H1 (cell line): ENCODE measurements around the gene IQCM. TPM values are rescaled to one million over a fixed set of nuclear protein-coding genes. Genes with fewer than 3 reads are reported as not detected.

Experiments
- CTCF ChIA-PET: fragments of 300-600 bp; sonication (Branson Sonifier 250); formaldehyde crosslinking; loops from one replicate; lab custom pipeline; 2021; ENCODE audit not compliant: partially characterized antibody; lab: Charles Lee
- POLR2A ChIA-PET: fragments of 300-600 bp; sonication (Branson Sonifier 250); formaldehyde crosslinking; loops from one replicate; lab custom pipeline; 2021; ENCODE audit warnings: inconsistent platforms; ENCODE audit not compliant: partially characterized antibody; lab: Charles Lee
- DNase-seq, 2 experiments: peaks; one replicate each; pipeline versions ENCODE4 v3.0.0 to v3.0.0-alpha.2; 2010 to 2022; ENCODE audit warnings: low spot score in 2 of 2, low read depth in 1 of 2, mixed read lengths in 1 of 2
- FAIRE-seq: peaks from 2 replicates; lab custom pipeline; 2011; peaks lifted over from hg19 to GRCh38; lab: Jason Lieb, UNC
- H2AFZ ChIP-seq: 2 replicates; pipeline ENCODE4 v1.8.1; 2012; ENCODE audit warnings: low read length, inconsistent platforms
- H2AK5ac ChIP-seq: 2 replicates; pipeline ENCODE4 v1.6.1; 2013; ENCODE audit warnings: low read depth, low read length
- H2BK120ac ChIP-seq: replicated peaks from 2 replicates; pipeline ENCODE3; 2013; ENCODE audit warnings: low read depth, low read length, inconsistent platforms
- H2BK12ac ChIP-seq: 2 replicates; pipeline ENCODE4 v1.6.1; 2013; ENCODE audit warnings: low read depth, low read length
- H2BK15ac ChIP-seq: 2 replicates; pipeline ENCODE4 v1.6.1; 2013; ENCODE audit warnings: low read length
- H2BK20ac ChIP-seq: 2 replicates; pipeline ENCODE4 v1.6.1; 2013; ENCODE audit warnings: low read length
- H2BK5ac ChIP-seq: 2 replicates; pipeline ENCODE4 v1.6.1; 2013; ENCODE audit warnings: low read depth, low read length
- H3K14ac ChIP-seq: 2 replicates; pipeline ENCODE4 v1.6.1; 2013; ENCODE audit warnings: inconsistent platforms; ENCODE audit not compliant: insufficient read length
- H3K18ac ChIP-seq: 2 replicates; pipeline ENCODE4 v1.6.1; 2013; ENCODE audit warnings: low read length; ENCODE audit errors: extremely low read depth
- H3K23ac ChIP-seq: 2 replicates; pipeline ENCODE4 v1.6.1; 2013; ENCODE audit warnings: inconsistent platforms; ENCODE audit not compliant: insufficient read length
- H3K23me2 ChIP-seq: 2 replicates; pipeline ENCODE4 v1.6.1; 2013; ENCODE audit warnings: low read depth, low read length
- H3K27ac ChIP-seq: 2 replicates; pipeline ENCODE4 v1.6.1; 2011; ENCODE audit warnings: low read depth, low read length, inconsistent platforms
- H3K27me3 ChIP-seq, 4 experiments: replicated peaks in 1 of 4; 1 replicate in 1 of 4; 2 replicates in 3 of 4; pipeline versions ENCODE4 v1.6.1 to v1.8.1; 2011 to 2013; ENCODE audit warnings: low read length in 3 of 4, mild to moderate bottlenecking in 3 of 4, inconsistent platforms in 2 of 4, mixed read lengths in 2 of 4, moderate library complexity in 1 of 4; ENCODE audit not compliant: control insufficient read depth in 3 of 4, insufficient read depth in 3 of 4; ENCODE audit errors: extremely low read depth in 1 of 4
- H3K36me3 ChIP-seq, 4 experiments: 2 replicates each; pipeline versions ENCODE4 v1.6.1 to v1.8.1; 2011 to 2013; ENCODE audit warnings: mild to moderate bottlenecking in 4 of 4, low read length in 3 of 4, moderate library complexity in 2 of 4, control low read depth in 1 of 4, inconsistent platforms in 1 of 4; ENCODE audit not compliant: insufficient read depth in 4 of 4, control insufficient read depth in 2 of 4
- H3K4ac ChIP-seq: replicated peaks from 2 replicates; pipeline ENCODE3; 2013; ENCODE audit warnings: low read length, low read depth, mixed read lengths, inconsistent platforms; ENCODE audit not compliant: insufficient read length
- H3K4me1 ChIP-seq, 4 experiments: replicated peaks in 1 of 4; 1 replicate in 1 of 4; 2 replicates in 3 of 4; pipeline versions ENCODE4 v1.6.1 to v1.8.1; 2011 to 2013; ENCODE audit warnings: low read length in 3 of 4, inconsistent platforms in 2 of 4, mixed read lengths in 1 of 4; ENCODE audit not compliant: insufficient read depth in 4 of 4, control insufficient read depth in 3 of 4
- H3K4me2 ChIP-seq, 2 experiments: 2 replicates each; pipeline versions ENCODE4 v1.6.1 to v1.8.1; 2011 to 2013; ENCODE audit warnings: low read depth in 2 of 2, low read length in 2 of 2, control low read depth in 1 of 2, inconsistent platforms in 1 of 2, mild to moderate bottlenecking in 1 of 2; ENCODE audit not compliant: insufficient read depth in 1 of 2
- H3K4me3 ChIP-seq, 4 experiments: fragments of 200-600, 300-600 bp in 1 of 4; sonication (generic), shearing (Covaris generic), sonication (Bioruptor Twin) in 1 of 4; 2 replicates each; pipeline versions ENCODE4 v1.5.1 to v1.8.1; 2011 to 2016; ENCODE audit warnings: low read length in 4 of 4, low read depth in 3 of 4, control low read depth in 2 of 4, inconsistent platforms in 2 of 4, mild to moderate bottlenecking in 2 of 4, mixed read lengths in 1 of 4, moderate library complexity in 1 of 4; ENCODE audit not compliant: insufficient read depth in 2 of 4; ENCODE audit errors: extremely low read depth in 1 of 4
- H3K56ac ChIP-seq: replicated peaks from 2 replicates; pipeline ENCODE3; 2013; ENCODE audit warnings: low read depth, mild to moderate bottlenecking, mixed read lengths, low read length, inconsistent platforms; ENCODE audit not compliant: insufficient read length
- H3K79me1 ChIP-seq: 2 replicates; pipeline ENCODE4 v1.6.1; 2013; ENCODE audit warnings: low read depth, low read length, control low read depth
- H3K79me2 ChIP-seq, 2 experiments: 2 replicates each; pipeline versions ENCODE4 v1.6.1 to v1.8.1; 2012 to 2013; ENCODE audit warnings: low read length in 2 of 2, mild to moderate bottlenecking in 2 of 2, inconsistent platforms in 1 of 2; ENCODE audit not compliant: insufficient read depth in 2 of 2, control insufficient read depth in 1 of 2
- H3K9ac ChIP-seq, 4 experiments: replicated peaks in 1 of 4; 1 replicate in 1 of 4; 2 replicates in 3 of 4; pipeline versions ENCODE4 v1.6.1 to v1.8.1; 2011 to 2013; ENCODE audit warnings: low read depth in 3 of 4, low read length in 3 of 4, control low read depth in 2 of 4, mild to moderate bottlenecking in 2 of 4, moderate library complexity in 2 of 4, inconsistent platforms in 1 of 4; ENCODE audit errors: extremely low read depth in 1 of 4
- H3K9me3 ChIP-seq, 2 experiments: 2 replicates each; pipeline versions ENCODE4 v1.6.1 to v1.8.1; 2012 to 2013; ENCODE audit warnings: mild to moderate bottlenecking in 2 of 2, moderate library complexity in 2 of 2, control low read depth in 1 of 2, inconsistent platforms in 1 of 2, low read depth in 1 of 2, low read length in 1 of 2, mixed read lengths in 1 of 2; ENCODE audit not compliant: insufficient read depth in 2 of 2
- H4K20me1 ChIP-seq, 2 experiments: replicated peaks in 1 of 2; 2 replicates each; pipeline versions ENCODE3 to v1.8.1; 2011 to 2013; ENCODE audit warnings: inconsistent platforms in 2 of 2, low read length in 2 of 2, mild to moderate bottlenecking in 1 of 2; ENCODE audit not compliant: insufficient read depth in 2 of 2, control insufficient read depth in 1 of 2
- H4K5ac ChIP-seq: 2 replicates; pipeline ENCODE4 v1.6.1; 2013; ENCODE audit warnings: low read length, low read depth, mixed read lengths, inconsistent platforms; ENCODE audit not compliant: insufficient read length
- H4K8ac ChIP-seq: 2 replicates; pipeline ENCODE4 v1.8.0; 2013; ENCODE audit warnings: mild to moderate bottlenecking, moderate library complexity, low read length, inconsistent platforms; ENCODE audit not compliant: insufficient read depth; ENCODE audit errors: extremely low read depth
- H4K91ac ChIP-seq: replicated peaks from 2 replicates; pipeline ENCODE3; 2013; ENCODE audit warnings: low read length, mixed read lengths, inconsistent platforms; ENCODE audit not compliant: insufficient read length
- CBX8 ChIP-seq: fragments of 300-800, 300-1000 bp; sonication (generic); IDR thresholded peaks from 2 replicates; pipeline ENCODE4 v1.7.1; 2016; ENCODE audit warnings: low read depth, low read length, borderline replicate concordance
- EP300 ChIP-seq, 2 experiments: IDR thresholded peaks; 1 replicate in 1 of 2; 2 replicates in 1 of 2; pipeline ENCODE4 v1.6.1; 2011 to 2012; ENCODE audit warnings: low read depth in 2 of 2, low read length in 2 of 2, mild to moderate bottlenecking in 2 of 2, borderline replicate concordance in 1 of 2, inconsistent platforms in 1 of 2, moderate library complexity in 1 of 2
- EZH2 ChIP-seq: fragments of 200-600 bp; sonication (generic); IDR thresholded peaks from 2 replicates; pipeline ENCODE4 v1.7.1; 2012; ENCODE audit warnings: low read depth, mild to moderate bottlenecking, moderate library complexity, low read length, inconsistent platforms; ENCODE audit not compliant: severe bottlenecking
- GTF2F1 ChIP-seq: IDR thresholded peaks from 2 replicates; pipeline ENCODE4 v1.6.1; 2012; ENCODE audit warnings: low read depth, low read length, improper control_type of control experiment, borderline replicate concordance
- JUND ChIP-seq: IDR thresholded peaks from 2 replicates; pipeline ENCODE4 v1.6.1; 2011; ENCODE audit warnings: mild to moderate bottlenecking, improper control_type of control experiment, low read length
- POU5F1 ChIP-seq: IDR thresholded peaks from 2 replicates; pipeline ENCODE4 v1.6.1; 2011; ENCODE audit warnings: low read depth, mild to moderate bottlenecking, low read length, moderate library complexity
- RBBP5 ChIP-seq: IDR thresholded peaks from 2 replicates; pipeline ENCODE4 v1.7.1; 2012; ENCODE audit warnings: low read depth, mild to moderate bottlenecking, inconsistent platforms, low read length, moderate library complexity, borderline replicate concordance
- SIX5 ChIP-seq: IDR thresholded peaks from 2 replicates; pipeline ENCODE4 v1.6.1; 2011; ENCODE audit warnings: mild to moderate bottlenecking, low read depth, low read length
- SRF ChIP-seq: IDR thresholded peaks from 2 replicates; pipeline ENCODE4 v1.6.1; 2011; ENCODE audit warnings: mild to moderate bottlenecking, low read depth, low read length, moderate library complexity
- TAF1 ChIP-seq: IDR thresholded peaks from 2 replicates; pipeline ENCODE4 v1.6.1; 2011; ENCODE audit warnings: mild to moderate bottlenecking, low read depth, low read length
- TCF12 ChIP-seq: IDR thresholded peaks from 2 replicates; pipeline ENCODE4 v1.6.1; 2011; ENCODE audit warnings: low read depth, mild to moderate bottlenecking, low read length
- polyA plus RNA-seq, 7 experiments: library from polyadenylated mRNA; depleted of rRNA in 3 of 7; stranded (reverse) in 5 of 7; unstranded in 2 of 7; fragments of >200 nt in 5 of 7; fragments of 200-250 nt in 2 of 7; gene quantifications; 1 replicate in 5 of 7; 2 replicates in 1 of 7; 4 replicates in 1 of 7; pipeline versions ENCODE4 v1.2.1 to v1.2.3, GENCODE V29; 2011 to 2013; ENCODE audit warnings: missing spikeins in 2 of 7, mixed read lengths in 2 of 7
- total RNA-seq: library from RNA; stranded (reverse); fragmentation: NEBNext Ultra II Directional; extraction: Animal tissue kit (Norgen Biotek cat#: 25700); gene quantifications from 2 replicates; pipeline ENCODE4 v1.2.1, GENCODE V29; 2021
- TF ChIP-seq, protein P1 (sequence below): IDR thresholded peaks from 2 replicates; pipeline ENCODE4 v1.6.1; 2012; ENCODE audit warnings: inconsistent platforms
- TF ChIP-seq, protein P2 (sequence below), 3 experiments: IDR thresholded peaks; 1 replicate in 2 of 3; 2 replicates in 1 of 3; pipeline versions ENCODE4 v1.5.1 to v1.6.1; 2011; ENCODE audit warnings: low read length in 3 of 3, mild to moderate bottlenecking in 3 of 3, inconsistent platforms in 2 of 3, low read depth in 1 of 3, moderate library complexity in 1 of 3; ENCODE audit not compliant: insufficient read depth in 1 of 3; ENCODE audit errors: control extremely low read depth in 1 of 3

The IQCM gene
- total and polyA plus RNA-seq, 2 of the 8 experiments (the other 6 are each of a cell fraction or from before 2014, with no cell fraction given) = not detected

GRCh38 chr4:149719357-149719756 lies 96.3 kb downstream of the IQCM start:
- Histone ChIP-seq H3K4ac (no peak overlapping the region), H2AFZ (no peak overlapping the region), H4K5ac (no peak overlapping the region), H3K27ac (no peak overlapping the region), H2BK20ac (no peak overlapping the region), H3K18ac (no peak overlapping the region), H3K79me2 (no peaks in the 10 kb centered on the region), H3K9me3 (no peaks in the 10 kb centered on the region), H3K56ac (no peak overlapping the region), H4K20me1 (no peaks in the 10 kb centered on the region), H2AK5ac (no peak overlapping the region), H4K8ac (no peak overlapping the region), H3K79me1 (no peaks in the 10 kb centered on the region), H3K36me3 (no peaks in the 10 kb centered on the region), H2BK15ac (no peak overlapping the region), H3K27me3 (no peaks in the 10 kb centered on the region), H3K23me2 (no peaks in the 10 kb centered on the region), H3K4me3 (no peak overlapping the region), H2BK5ac (no peak overlapping the region), H3K9ac (no peak overlapping the region), H3K4me1 (no peaks in the 10 kb centered on the region), H4K91ac (no peak overlapping the region), H2BK120ac (no peak overlapping the region), H2BK12ac (no peak overlapping the region), H3K4me2 (no peak overlapping the region), H3K23ac (no peak overlapping the region), H3K14ac (no peak overlapping the region)
- no peak for DNase-seq
- FAIRE-seq = no peak
- ChIA-PET CTCF (interaction anchor here (1.1 kb wide), 1 partner anchor 29 kb away, joined by 3 read pairs; no protein-coding TSS in a partner anchor), POLR2A (no interaction called here)
- TF ChIP-seq TAF1 (no peak), SIX5 (no peak), GTF2F1 (no peak), EP300 (IDR thresholded peaks at IDR 0.05; ENCODE audit: borderline replicate concordance in 1 of 2, low read depth in 2 of 2, low read length in 2 of 2) (no peak), RBBP5 (no peak), JUND (no peak), CBX8 (no peak), POU5F1 (no peak), TCF12 (no peak), EZH2 (no peak), SRF (no peak)
- TF ChIP-seq, protein P1, sequence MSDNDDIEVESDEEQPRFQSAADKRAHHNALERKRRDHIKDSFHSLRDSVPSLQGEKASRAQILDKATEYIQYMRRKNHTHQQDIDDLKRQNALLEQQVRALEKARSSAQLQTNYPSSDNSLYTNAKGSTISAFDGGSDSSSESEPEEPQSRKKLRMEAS = no peak
- TF ChIP-seq, protein P2, sequence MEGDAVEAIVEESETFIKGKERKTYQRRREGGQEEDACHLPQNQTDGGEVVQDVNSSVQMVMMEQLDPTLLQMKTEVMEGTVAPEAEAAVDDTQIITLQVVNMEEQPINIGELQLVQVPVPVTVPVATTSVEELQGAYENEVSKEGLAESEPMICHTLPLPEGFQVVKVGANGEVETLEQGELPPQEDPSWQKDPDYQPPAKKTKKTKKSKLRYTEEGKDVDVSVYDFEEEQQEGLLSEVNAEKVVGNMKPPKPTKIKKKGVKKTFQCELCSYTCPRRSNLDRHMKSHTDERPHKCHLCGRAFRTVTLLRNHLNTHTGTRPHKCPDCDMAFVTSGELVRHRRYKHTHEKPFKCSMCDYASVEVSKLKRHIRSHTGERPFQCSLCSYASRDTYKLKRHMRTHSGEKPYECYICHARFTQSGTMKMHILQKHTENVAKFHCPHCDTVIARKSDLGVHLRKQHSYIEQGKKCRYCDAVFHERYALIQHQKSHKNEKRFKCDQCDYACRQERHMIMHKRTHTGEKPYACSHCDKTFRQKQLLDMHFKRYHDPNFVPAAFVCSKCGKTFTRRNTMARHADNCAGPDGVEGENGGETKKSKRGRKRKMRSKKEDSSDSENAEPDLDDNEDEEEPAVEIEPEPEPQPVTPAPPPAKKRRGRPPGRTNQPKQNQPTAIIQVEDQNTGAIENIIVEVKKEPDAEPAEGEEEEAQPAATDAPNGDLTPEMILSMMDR (IDR thresholded peaks at IDR 0.05; ENCODE audit: control extremely low read depth in 1 of 3, insufficient read depth in 1 of 3, low read depth in 1 of 3, low read length in 3 of 3) = no peak
